IPS-20b (cell line): Measurements from ENCODE around the gene NOBOX.
"Not testable (repeated sequence)": the region's sequence is repeated elsewhere in the genome, so short reads cannot be mapped to it uniquely, and the experiment has no call there.

Experiments
- H3K27ac ChIP-seq: one replicate; pipeline ENCODE4 v1.5.1; 2013; ENCODE audit warnings: low read length
- H3K27me3 ChIP-seq: 2 replicates; pipeline ENCODE4 v1.6.1; 2013; ENCODE audit warnings: mild to moderate bottlenecking, low read length, inconsistent platforms; ENCODE audit not compliant: insufficient read depth
- H3K36me3 ChIP-seq: 2 replicates; pipeline ENCODE4 v1.6.1; 2013; ENCODE audit warnings: low read depth, mild to moderate bottlenecking, inconsistent platforms, low read length, moderate library complexity; ENCODE audit not compliant: insufficient read depth
- H3K4me1 ChIP-seq: 2 replicates; pipeline ENCODE4 v1.6.1; 2013; ENCODE audit warnings: mild to moderate bottlenecking, control low read depth, inconsistent platforms, low read length, moderate library complexity; ENCODE audit not compliant: insufficient read depth
- H3K4me3 ChIP-seq: 2 replicates; pipeline ENCODE4 v1.5.1; 2013; ENCODE audit warnings: mild to moderate bottlenecking, low read length, inconsistent platforms
- H3K9ac ChIP-seq: 2 replicates; pipeline ENCODE4 v1.6.1; 2013; ENCODE audit warnings: low read depth, mild to moderate bottlenecking, inconsistent platforms, low read length, moderate library complexity
- H3K9me3 ChIP-seq: 2 replicates; pipeline ENCODE4 v1.6.1; 2013; ENCODE audit warnings: mild to moderate bottlenecking, low read depth, low read length, inconsistent platforms; ENCODE audit not compliant: insufficient read depth

Gene NOBOX

GRCh38 chr7:144356860-144357259 is 46.6 kb downstream of the NOBOX start:
- not testable (repeated sequence) for H3K4me3 ChIP-seq, H3K9ac ChIP-seq, H3K27me3 ChIP-seq, H3K4me1 ChIP-seq, H3K9me3 ChIP-seq, H3K27ac ChIP-seq, H3K36me3 ChIP-seq

GRCh38 chr7:144356185-144356584 is 47.3 kb downstream of the NOBOX start:
- not testable (repeated sequence) for H3K4me3 ChIP-seq, H3K4me1 ChIP-seq, H3K9ac ChIP-seq, H3K9me3 ChIP-seq, H3K36me3 ChIP-seq, H3K27ac ChIP-seq, H3K27me3 ChIP-seq

- not testable (repeated sequence) for H3K4me1 ChIP-seq, H3K27ac ChIP-seq, H3K27me3 ChIP-seq, H3K9me3 ChIP-seq, H3K36me3 ChIP-seq, H3K4me3 ChIP-seq, H3K9ac ChIP-seq
Measured at GRCh38 chr7:144355176-144355822, 48.2 kb downstream of the NOBOX start, which contains the start of gene ARHGEF5. TSS of gene ARHGEF5 (plus strand) at chr7:144355402. CDS start at chr7:144362670, 7,268 bp downstream.

- not testable (repeated sequence) for H3K4me1 ChIP-seq, H3K9ac ChIP-seq, H3K36me3 ChIP-seq, H3K9me3 ChIP-seq, H3K4me3 ChIP-seq, H3K27ac ChIP-seq, H3K27me3 ChIP-seq
Measured at GRCh38 chr7:144351667-144352066, 51.8 kb downstream of the NOBOX start.

- not testable (repeated sequence) for H3K9me3 ChIP-seq, H3K4me1 ChIP-seq, H3K36me3 ChIP-seq, H3K9ac ChIP-seq, H3K4me3 ChIP-seq, H3K27me3 ChIP-seq, H3K27ac ChIP-seq
Measured at GRCh38 chr7:144348625-144349024, 54.9 kb downstream of the NOBOX start.
